NAMALWA (cell line): ENCODE data around the gene INTS7.

ENCODE experiments used
- DNase-seq: peaks from one replicate; pipeline ENCODE4 v3.0.0-alpha.2; 2015; ENCODE audit warnings: low spot score

The INTS7 gene

DNA sequence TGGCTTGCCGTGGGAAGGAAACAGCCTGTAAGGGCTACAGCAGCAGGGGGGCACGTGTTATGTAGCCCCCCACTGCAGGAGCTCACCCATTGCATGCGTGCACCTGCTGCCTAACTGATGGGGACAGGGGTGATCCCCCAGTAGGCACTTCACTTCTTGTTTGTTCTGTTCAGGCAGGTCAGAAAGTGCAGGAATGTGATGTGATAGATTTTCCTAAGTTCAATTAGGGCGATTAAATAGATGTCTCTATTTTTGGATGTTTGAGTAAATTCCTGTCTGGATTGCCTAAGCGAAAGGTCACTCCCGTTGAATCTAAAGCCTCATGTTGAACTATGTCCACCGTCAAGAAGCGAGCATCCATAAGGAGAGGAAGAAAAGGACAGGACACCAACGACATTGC lies 126.0 kb downstream of the INTS7 start:
- no peak for DNase-seq

DNA sequence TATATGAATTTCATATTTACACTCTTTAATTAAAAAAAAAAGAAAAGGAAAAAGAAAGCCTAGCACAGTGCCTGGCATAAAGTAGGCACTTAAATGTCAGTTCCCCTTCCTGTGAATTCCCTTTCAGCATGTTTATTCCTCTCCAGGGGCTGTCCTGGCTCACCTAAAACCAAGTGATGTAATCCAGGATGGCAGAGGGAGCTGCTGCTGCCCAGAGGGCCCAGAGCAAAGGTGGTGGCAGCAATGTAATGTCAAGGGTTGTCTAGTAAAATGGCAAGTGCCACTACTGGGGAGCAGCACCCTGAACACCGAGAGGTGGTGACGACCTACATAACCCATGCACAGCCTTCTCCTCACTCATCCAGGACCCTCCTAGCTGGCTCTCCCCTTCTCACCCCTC lies 126.4 kb downstream of the INTS7 start:
- no peak for DNase-seq

- DNase-seq = no peak
Observed at GRCh38 chr1:211908453-211908852, 126.9 kb downstream of the INTS7 start.

DNA sequence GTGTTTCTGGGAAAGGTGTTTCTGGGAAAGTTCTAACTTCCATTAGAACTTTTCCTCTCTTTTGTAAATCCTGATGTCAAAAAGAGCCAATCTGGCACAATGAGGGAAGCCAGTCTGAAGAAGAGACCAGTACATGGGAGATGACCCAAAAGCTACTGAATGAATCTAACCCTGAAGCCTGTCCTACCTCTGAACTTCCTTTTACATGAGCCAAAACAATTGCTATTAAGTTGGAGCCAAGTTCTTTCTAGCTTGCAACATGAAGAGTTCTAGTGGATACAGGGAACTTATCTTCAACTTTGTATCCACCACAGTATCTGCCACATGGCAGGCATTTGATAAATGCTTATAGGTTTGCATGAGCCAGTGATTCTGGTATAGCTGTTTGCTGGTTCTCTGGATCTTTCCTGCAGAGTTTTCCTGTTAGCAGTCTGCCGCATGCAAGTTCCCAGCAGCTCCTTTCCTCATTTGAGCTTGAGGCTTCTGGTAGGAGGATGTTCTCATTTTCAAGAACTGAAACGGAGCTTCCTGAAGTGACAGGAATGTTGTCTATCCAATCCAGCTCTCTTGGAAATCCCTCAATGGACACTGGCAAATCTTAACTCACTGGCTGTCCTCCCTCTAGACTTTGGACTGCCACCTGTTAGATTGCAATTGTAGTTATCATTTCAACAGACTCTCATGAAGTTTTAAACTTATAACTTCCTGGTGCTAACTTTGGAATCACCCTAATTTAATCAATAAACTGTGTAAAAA lies 131.7 kb downstream of the INTS7 start:
- no peak for DNase-seq

GRCh38 chr1:211902624-211903291 lies 132.6 kb downstream of the INTS7 start:
- DNase-seq = no peak

- no peak for DNase-seq
Observed at GRCh38 chr1:211901945-211902344, 133.4 kb downstream of the INTS7 start.

DNA sequence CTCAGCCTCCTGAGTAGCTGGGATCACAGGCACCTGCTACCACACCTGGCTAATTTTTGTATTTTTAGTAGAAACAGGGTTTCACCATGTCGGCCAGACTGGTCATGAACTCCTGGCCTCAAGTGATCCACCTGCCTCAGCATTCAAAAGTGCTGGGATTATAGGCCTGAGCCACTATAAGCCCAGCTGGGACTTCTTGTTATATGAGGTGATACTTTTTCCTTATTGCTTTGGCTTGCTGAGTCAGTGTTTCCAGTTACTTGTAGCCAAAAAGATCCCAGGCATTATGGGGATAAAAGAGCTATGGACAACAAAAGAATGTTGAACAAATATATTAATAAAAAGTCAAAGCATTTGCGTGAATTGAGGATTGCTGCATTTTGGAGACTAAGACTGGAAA lies 134.9 kb downstream of the INTS7 start:
- no peak for DNase-seq

GRCh38 chr1:211896958-211897357 lies 138.4 kb downstream of the INTS7 start:
- DNase-seq = no peak

- no peak for DNase-seq
Observed at GRCh38 chr1:211895126-211895759, 140.1 kb downstream of the INTS7 start.

DNA sequence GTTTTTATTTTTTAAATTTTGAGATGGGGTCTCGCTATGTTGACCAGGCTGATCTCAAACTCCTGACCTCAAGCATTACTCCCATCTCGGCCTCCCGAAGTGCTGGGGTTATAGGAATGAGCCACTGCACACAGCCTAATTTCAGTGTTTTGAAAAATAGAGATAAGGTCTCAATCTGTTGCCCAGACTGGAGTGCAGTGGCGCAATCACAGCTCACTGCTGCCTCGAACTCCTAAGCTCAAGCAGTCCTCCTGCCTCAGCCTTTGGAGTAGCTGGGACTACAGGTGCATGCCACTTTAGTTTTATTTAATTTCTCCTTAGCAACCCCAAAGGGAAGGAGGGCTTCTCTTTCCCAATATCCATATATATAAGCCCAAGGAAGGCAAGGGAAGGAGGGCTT lies 141.0 kb downstream of the INTS7 start:
- no peak for DNase-seq

GRCh38 chr1:211893260-211893659 lies 142.1 kb downstream of the INTS7 start:
- DNase-seq = no peak

- DNase-seq = no peak
Observed at GRCh38 chr1:211892577-211892976, 142.8 kb downstream of the INTS7 start.

DNA sequence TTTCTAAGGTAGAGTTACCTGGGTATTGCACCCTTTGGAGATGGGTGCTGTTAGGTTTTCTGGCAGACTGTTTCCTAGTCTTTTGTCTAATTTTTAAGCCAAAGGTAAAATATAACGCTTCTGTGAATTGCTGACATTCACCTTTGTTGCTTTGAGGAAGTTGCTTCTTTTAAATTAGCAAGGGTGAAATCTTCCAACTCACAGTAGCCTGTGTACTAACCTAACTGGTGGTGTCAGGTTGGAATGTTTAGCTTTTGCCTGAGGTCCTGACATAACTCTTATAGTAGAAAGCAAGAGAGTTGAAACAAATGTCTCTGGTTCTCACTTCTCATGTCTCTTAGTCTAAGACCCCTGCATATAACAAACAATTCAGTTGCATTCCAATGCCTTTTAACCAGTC lies 143.6 kb downstream of the INTS7 start:
- no peak for DNase-seq
